OCI-LY1 (cell line): ENCODE results near the gene IQGAP3.

Experiments
- H2AFZ ChIP-seq: fragments of 200-600 bp; sonication (generic), shearing (Covaris generic); 2 replicates; pipeline ENCODE4 v1.6.0; 2014; ENCODE audit warnings: antibody characterized with exemption, mild to moderate bottlenecking, low read length
- H3F3A ChIP-seq: fragments of 200-600 bp; sonication (generic), shearing (Covaris generic); 2 replicates; pipeline ENCODE4 v1.6.0; 2014; ENCODE audit warnings: mild to moderate bottlenecking, antibody characterized with exemption, low read length, moderate library complexity; ENCODE audit not compliant: insufficient read depth
- H3K27ac ChIP-seq: fragments of 200-600 bp; sonication (generic); 2 replicates; pipeline ENCODE4 v1.5.1; 2014; ENCODE audit warnings: low read length, mixed run types, mild to moderate bottlenecking, low read depth; ENCODE audit not compliant: poor library complexity, severe bottlenecking
- H3K27me3 ChIP-seq: fragments of 200-600 bp; sonication (generic); 2 replicates; pipeline ENCODE4 v1.6.0; 2014; ENCODE audit warnings: antibody characterized with exemption, mild to moderate bottlenecking, low read length, moderate library complexity; ENCODE audit not compliant: insufficient read depth
- H3K36me3 ChIP-seq: fragments of 200-600 bp; sonication (generic); 2 replicates; pipeline ENCODE4 v1.6.1; 2014; ENCODE audit warnings: mild to moderate bottlenecking, antibody characterized with exemption, low read length, moderate library complexity, mixed read lengths; ENCODE audit not compliant: insufficient read depth
- H3K4me1 ChIP-seq: fragments of 200-600 bp; sonication (generic); 2 replicates; pipeline ENCODE4 v1.5.1; 2014; ENCODE audit warnings: mild to moderate bottlenecking, low read length, moderate library complexity; ENCODE audit not compliant: insufficient read depth, severe bottlenecking
- H3K4me2 ChIP-seq: fragments of 200-600 bp; sonication (generic), shearing (Covaris generic); 2 replicates; pipeline ENCODE4 v1.6.1; 2014; ENCODE audit warnings: low read length
- H3K4me3 ChIP-seq: fragments of 200-600 bp; sonication (generic); 2 replicates; pipeline ENCODE4 v1.5.1; 2014; ENCODE audit warnings: low read length, low read depth, mild to moderate bottlenecking, mixed read lengths; ENCODE audit not compliant: poor library complexity, severe bottlenecking
- H3K79me2 ChIP-seq: fragments of 200-600 bp; shearing (Covaris generic); 2 replicates; pipeline ENCODE4 v1.6.1; 2016; ENCODE audit warnings: mixed run types, low read length, mixed read lengths; ENCODE audit not compliant: insufficient read depth
- H3K9ac ChIP-seq: fragments of 200-600 bp; sonication (generic), shearing (Covaris generic); 2 replicates; pipeline ENCODE4 v1.6.1; 2014; ENCODE audit warnings: mild to moderate bottlenecking, low read length, mixed read lengths
- H3K9me2 ChIP-seq: fragments of 200-600 bp; sonication (generic), shearing (Covaris generic); 2 replicates; pipeline ENCODE4 v1.6.1; 2014; ENCODE audit warnings: low read depth, mild to moderate bottlenecking, low read length, mixed read lengths
- H3K9me3 ChIP-seq: fragments of 200-600 bp; shearing (Covaris generic); 2 replicates; pipeline ENCODE4 v1.6.1; 2014; ENCODE audit warnings: low read length, mixed read lengths
- H4K20me1 ChIP-seq: fragments of 200-600 bp; sonication (generic), shearing (Covaris generic); 2 replicates; pipeline ENCODE4 v1.6.0; 2016; ENCODE audit warnings: mild to moderate bottlenecking, low read length; ENCODE audit not compliant: insufficient read depth
- CTCF ChIP-seq: fragments of 200-600 bp; sonication (generic), shearing (Covaris generic); IDR thresholded peaks from 2 replicates; pipeline ENCODE4 v1.5.1; 2017; ENCODE audit warnings: mild to moderate bottlenecking, antibody characterized with exemption, low read length, moderate library complexity, mixed read lengths
- EZH2 ChIP-seq: fragments of 200-600 bp; sonication (generic), shearing (Covaris generic); IDR thresholded peaks from 2 replicates; pipeline ENCODE4 v1.8.0; 2017; ENCODE audit warnings: borderline replicate concordance, mixed run types, mild to moderate bottlenecking, antibody characterized with exemption, low read length, moderate library complexity, mixed read lengths

The IQGAP3 gene

GRCh38 chr1:156571919-156572662 is at the start of gene IQGAP3:
Gene IQGAP3 (minus strand): TSS chr1:156572565. CDS start chr1:156572529, 36 bp downstream.
- H3K27ac ChIP-seq = no peak within 1 kb of the TSS
- H3K9me2 ChIP-seq = no peaks in the 10 kb centered on the region
- H3K4me3 ChIP-seq = peak within 1 kb of the TSS; percentile 66
- no peaks in the 10 kb centered on the region for H3K36me3 ChIP-seq
- no peaks in the 10 kb centered on the region for H3K9me3 ChIP-seq
- H3F3A ChIP-seq = no peaks in the 10 kb centered on the region
- H2AFZ ChIP-seq = no peak within 1 kb of the TSS
- TF ChIP-seq EZH2 (no peak), CTCF (no peak)
- peak within 1 kb of the TSS; percentile 60 for H3K9ac ChIP-seq
- peaks cover 9% of the 10 kb centered on the region; the same call in 1 of the 2 replicates for H3K27me3 ChIP-seq
- H4K20me1 ChIP-seq = no peaks in the 10 kb centered on the region
- no peaks in the 10 kb centered on the region for H3K79me2 ChIP-seq
- peaks cover 11% of the 10 kb centered on the region for H3K4me1 ChIP-seq
- H3K4me2 ChIP-seq = peak within 1 kb of the TSS; percentile 76

- Histone ChIP-seq H2AFZ (no peak overlapping the region), H3K36me3 (no peaks in the 10 kb centered on the region), H3K27me3 (no peaks in the 10 kb centered on the region; the same call in none of the 2 replicates), H3K9ac (no peak overlapping the region), H4K20me1 (no peaks in the 10 kb centered on the region), H3F3A (no peaks in the 10 kb centered on the region), H3K9me3 (no peaks in the 10 kb centered on the region), H3K4me3 (no peak overlapping the region), H3K27ac (no peak overlapping the region), H3K79me2 (no peaks in the 10 kb centered on the region), H3K4me1 (no peaks in the 10 kb centered on the region), H3K4me2 (no peak overlapping the region), H3K9me2 (no peaks in the 10 kb centered on the region)
- no peak for TF ChIP-seq EZH2
- no peak for TF ChIP-seq CTCF
Measured at GRCh38 chr1:156619582-156619955, 47.2 kb upstream of the IQGAP3 start.

- Histone ChIP-seq H3K9me2 (no peaks in the 10 kb centered on the region), H3F3A (no peaks in the 10 kb centered on the region), H3K27me3 (no peaks in the 10 kb centered on the region; the same call in none of the 2 replicates), H3K36me3 (no peaks in the 10 kb centered on the region), H3K4me3 (no peak within 1 kb of the TSS), H3K79me2 (no peaks in the 10 kb centered on the region), H3K9ac (no peak within 1 kb of the TSS), H3K4me2 (no peak within 1 kb of the TSS), H4K20me1 (no peaks in the 10 kb centered on the region), H3K9me3 (no peaks in the 10 kb centered on the region), H3K4me1 (no peaks in the 10 kb centered on the region), H2AFZ (no peak within 1 kb of the TSS), H3K27ac (no peak within 1 kb of the TSS)
- TF ChIP-seq CTCF (peak; percentile 55; the same call in 1 of the 2 replicates), EZH2 (no peak)
Measured at GRCh38 chr1:156618853-156619581, 46.7 kb upstream of the IQGAP3 start, which contains the start of gene HAPLN2. Gene HAPLN2 (plus strand): TSS chr1:156619415. CDS start chr1:156623491, 4,076 bp downstream.
